Duodenal mucosa (tissue), 2 donors: ENCODE data around the gene WDFY4.

Source experiments
- H3K27ac ChIP-seq: one replicate; pipeline ENCODE4 v1.7.0; 2013; ENCODE audit warnings: low read depth, low read length
- H3K27me3 ChIP-seq, 2 donors: one replicate each; pipeline ENCODE4 v1.7.0; 2013; ENCODE audit warnings: low read length in 2 of 2, control low read depth in 1 of 2; ENCODE audit not compliant: insufficient read depth in 2 of 2, control insufficient read depth in 1 of 2
- H3K36me3 ChIP-seq, 2 donors: one replicate each; pipeline ENCODE4 v1.7.0; 2013; ENCODE audit warnings: low read length in 2 of 2, control low read depth in 1 of 2; ENCODE audit not compliant: insufficient read depth in 2 of 2, control insufficient read depth in 1 of 2
- H3K4me1 ChIP-seq, 2 donors: one replicate each; pipeline ENCODE4 v1.7.0; 2013; ENCODE audit warnings: low read length in 2 of 2, control low read depth in 1 of 2; ENCODE audit not compliant: insufficient read depth in 2 of 2, control insufficient read depth in 1 of 2
- H3K4me3 ChIP-seq, 2 donors: one replicate each; pipeline ENCODE4 v1.7.0; 2013; ENCODE audit warnings: low read length in 2 of 2, low read depth in 1 of 2
- H3K9ac ChIP-seq, 2 donors: one replicate each; pipeline ENCODE4 v1.7.0; 2013; ENCODE audit warnings: low read length in 2 of 2, low read depth in 1 of 2
- H3K9me3 ChIP-seq, 2 donors: one replicate each; pipeline ENCODE4 v1.7.0; 2013; ENCODE audit warnings: low read length in 2 of 2, control low read depth in 1 of 2; ENCODE audit not compliant: control insufficient read depth in 1 of 2

WDFY4 gene

GRCh38 chr10:49029666-49030065 is 345.0 kb downstream of the WDFY4 start:
- no peaks in the 10 kb centered on the region for H3K27me3 ChIP-seq
- H3K36me3 ChIP-seq, result no peaks in the 10 kb centered on the region
- H3K27ac ChIP-seq, result no peak overlapping the region
- H3K4me3 ChIP-seq, result no peak overlapping the region
- no peaks in the 10 kb centered on the region for H3K9me3 ChIP-seq
- no peaks in the 10 kb centered on the region for H3K4me1 ChIP-seq
- H3K9ac ChIP-seq, result no peak overlapping the region
